ENCODE results near the gene DHRS9. TPM values are rescaled to one million over a fixed set of nuclear protein-coding genes. Genes with fewer than 3 reads are reported as not detected.
A peak's percentile ranks its signal among the peaks of the same experiment; 100 is the strongest.

DHRS9 gene
- total and polyA plus RNA-seq, 3 donors from 2014 or later, result 2.3 to 16.5 (median 2.4) TPM

DNA sequence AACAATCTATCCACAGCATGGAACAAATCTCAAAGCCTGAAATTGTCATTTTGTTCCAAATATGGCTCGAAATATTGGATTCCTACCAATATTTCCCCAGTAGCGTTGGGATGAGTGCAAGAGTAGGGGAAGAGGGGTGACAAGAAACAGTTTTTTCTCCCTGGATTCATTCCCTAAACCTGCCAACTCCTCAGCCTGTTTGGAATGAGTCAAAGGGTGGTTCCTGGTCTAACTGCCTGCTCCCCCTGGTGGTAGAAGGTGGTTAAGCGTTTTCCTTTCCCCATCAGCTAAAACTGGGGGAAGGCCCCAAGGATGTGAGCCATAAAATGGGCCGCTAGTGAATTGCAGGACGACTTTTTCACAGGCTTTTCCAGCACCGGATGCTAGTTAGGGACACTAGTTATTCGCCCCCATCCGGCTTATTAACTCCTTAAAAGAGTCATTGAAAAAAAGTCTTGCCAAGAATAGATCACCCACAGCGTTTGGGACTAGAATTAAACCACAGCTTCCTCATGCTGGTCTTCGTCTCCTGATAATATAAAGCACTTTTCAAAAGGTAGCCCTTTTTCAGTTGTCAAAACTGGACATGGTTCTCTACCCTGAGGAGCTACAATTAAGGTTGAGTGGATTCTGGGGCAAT, 72.5 kb downstream of the DHRS9 start:
- no peak for TF ChIP-seq POLR2A (IDR thresholded peaks at IDR 0.05)
- TF ChIP-seq, protein P1, sequence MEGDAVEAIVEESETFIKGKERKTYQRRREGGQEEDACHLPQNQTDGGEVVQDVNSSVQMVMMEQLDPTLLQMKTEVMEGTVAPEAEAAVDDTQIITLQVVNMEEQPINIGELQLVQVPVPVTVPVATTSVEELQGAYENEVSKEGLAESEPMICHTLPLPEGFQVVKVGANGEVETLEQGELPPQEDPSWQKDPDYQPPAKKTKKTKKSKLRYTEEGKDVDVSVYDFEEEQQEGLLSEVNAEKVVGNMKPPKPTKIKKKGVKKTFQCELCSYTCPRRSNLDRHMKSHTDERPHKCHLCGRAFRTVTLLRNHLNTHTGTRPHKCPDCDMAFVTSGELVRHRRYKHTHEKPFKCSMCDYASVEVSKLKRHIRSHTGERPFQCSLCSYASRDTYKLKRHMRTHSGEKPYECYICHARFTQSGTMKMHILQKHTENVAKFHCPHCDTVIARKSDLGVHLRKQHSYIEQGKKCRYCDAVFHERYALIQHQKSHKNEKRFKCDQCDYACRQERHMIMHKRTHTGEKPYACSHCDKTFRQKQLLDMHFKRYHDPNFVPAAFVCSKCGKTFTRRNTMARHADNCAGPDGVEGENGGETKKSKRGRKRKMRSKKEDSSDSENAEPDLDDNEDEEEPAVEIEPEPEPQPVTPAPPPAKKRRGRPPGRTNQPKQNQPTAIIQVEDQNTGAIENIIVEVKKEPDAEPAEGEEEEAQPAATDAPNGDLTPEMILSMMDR (IDR thresholded peaks at IDR 0.05), result peak; percentile 43 to 75 (median 62)
- Histone ChIP-seq H3K4me3 (no peak overlapping the region), H3K27me3 (no peaks in the 10 kb centered on the region), H3K9me3 (no peaks in the 10 kb centered on the region), H3K36me3 (ENCODE audit: low read depth, missing control alignments) (no peaks in the 10 kb centered on the region), H3K4me1 (no peaks in the 10 kb centered on the region), H3K27ac (no peak overlapping the region)
- 53% methylated on average over 10 of the region's 10 CpGs for WGBS, 2 donors
- peak; percentile 80 for DNase-seq
- intact Hi-C loops (cut with DNase I; ENCODE audit: low total_unique reads), result no loop called here

DNA sequence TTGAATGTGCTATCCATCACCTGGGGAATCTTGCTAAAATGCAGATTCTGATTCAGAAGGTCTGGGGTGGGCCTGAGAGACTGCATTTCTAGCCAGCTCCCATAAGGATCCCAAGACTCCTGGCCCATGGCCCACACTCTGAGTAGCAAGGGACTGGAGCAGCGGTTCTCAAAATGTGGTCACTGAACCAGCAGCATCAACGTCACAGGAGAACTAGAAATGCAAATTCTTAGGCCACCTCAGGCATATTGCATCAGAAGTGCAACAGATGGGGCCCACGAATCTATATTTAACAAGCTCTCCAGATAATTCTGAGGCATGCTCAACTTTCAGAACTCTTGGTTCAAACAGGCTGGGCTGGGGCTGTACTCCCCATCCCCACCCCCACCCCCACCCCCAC, 74.6 kb downstream of the DHRS9 start:
- Histone ChIP-seq H3K27me3 (no peaks in the 10 kb centered on the region), H3K36me3 (ENCODE audit: low read depth, missing control alignments) (no peaks in the 10 kb centered on the region), H3K4me3 (no peak overlapping the region), H3K27ac (no peak overlapping the region), H3K4me1 (no peaks in the 10 kb centered on the region), H3K9me3 (no peaks in the 10 kb centered on the region)
- 70 to 89% methylated on average over 3 of the region's 3 CpGs for WGBS, 2 donors
- TF ChIP-seq POLR2A (IDR thresholded peaks at IDR 0.05), result no peak
- TF ChIP-seq, protein P1 (IDR thresholded peaks at IDR 0.05), result no peak
- intact Hi-C loops (cut with DNase I; ENCODE audit: low total_unique reads), result no loop called here
- DNase-seq, result no peak

Other genes starting within 250 kb of the DHRS9 start
- gene SPC25, start 179.1 kb upstream of the DHRS9 start, total RNA-seq, result 1 to 10 TPM in 1 of 2 donors, under 1 TPM in 1; 0.99 to 3.7 TPM
- 7.3 TPM for gene SPC25, start 179.1 kb upstream of the DHRS9 start, polyA plus RNA-seq (ENCODE audit: insufficient read depth, low read depth, low replicate concordance)
- 1 to 10 TPM; 1.1 to 2.5 TPM for gene G6PC2, start 168.3 kb upstream of the DHRS9 start, total RNA-seq
- 2.4 TPM for gene G6PC2, start 168.3 kb upstream of the DHRS9 start, polyA plus RNA-seq (ENCODE audit: insufficient read depth, low read depth, low replicate concordance)
- gene ABCB11, start 38.2 kb upstream of the DHRS9 start, total RNA-seq, result 1 to 10 TPM; 4.6 to 7.2 TPM
- gene ABCB11, start 38.2 kb upstream of the DHRS9 start, polyA plus RNA-seq (ENCODE audit: insufficient read depth, low read depth, low replicate concordance), result 16.1 TPM

Measured in testis (tissue), 3 donors.